WTC11 (cell line): ENCODE results near the gene C3orf49.

Experiments used
- CREM ChIP-seq: sonication (generic); formaldehyde crosslinking; IDR thresholded peaks from 2 replicates; pipeline ENCODE4 v1.8.1; 2022; ENCODE audit warnings: mild to moderate bottlenecking, missing genetic modification reagents, moderate library complexity
- CTCF ChIP-seq: fragments of 200-600 bp; IDR thresholded peaks from 2 replicates; pipeline ENCODE4 v1.8.0; 2022; ENCODE audit warnings: antibody characterized with exemption
- E2F1 ChIP-seq: sonication (generic); formaldehyde crosslinking; IDR thresholded peaks from 2 replicates; pipeline ENCODE4 v1.8.0; 2022; ENCODE audit warnings: mild to moderate bottlenecking, missing genetic modification reagents
- ETV6 ChIP-seq: sonication (generic); formaldehyde crosslinking; IDR thresholded peaks from 2 replicates; pipeline ENCODE4 v1.8.1; 2022; ENCODE audit warnings: mild to moderate bottlenecking, missing genetic modification reagents
- FOXP4 ChIP-seq: sonication (generic); formaldehyde crosslinking; IDR thresholded peaks from 2 replicates; pipeline ENCODE4 v1.8.0; 2022; ENCODE audit warnings: mild to moderate bottlenecking, missing genetic modification reagents
- KAT7 ChIP-seq: sonication (generic); formaldehyde crosslinking; IDR thresholded peaks from 2 replicates; pipeline ENCODE4 v1.8.1; 2023; ENCODE audit warnings: missing genetic modification reagents, mild to moderate bottlenecking, borderline replicate concordance
- MAX ChIP-seq: sonication (generic); formaldehyde crosslinking; IDR thresholded peaks from 2 replicates; pipeline ENCODE4 v1.8.0; 2022; ENCODE audit warnings: mild to moderate bottlenecking, missing genetic modification reagents
- NFYB ChIP-seq: sonication (generic); formaldehyde crosslinking; conservative IDR thresholded peaks from 2 replicates; pipeline ENCODE4 v1.8.0; 2022; ENCODE audit warnings: low read depth, missing genetic modification reagents
- TP53 ChIP-seq: sonication (generic); formaldehyde crosslinking; IDR thresholded peaks from 2 replicates; pipeline ENCODE4 v1.8.1; 2023; ENCODE audit warnings: mild to moderate bottlenecking, missing genetic modification reagents
- ZSCAN18 ChIP-seq: fragments of 250-450 bp; sonication (Bioruptor Pico); IDR thresholded peaks from 2 replicates; pipeline ENCODE4 v2.1.2; 2022; ENCODE audit warnings: mild to moderate bottlenecking, moderate library complexity

GRCh38 chr3:63876260-63876659 lies 57.2 kb downstream of the C3orf49 start:
- TF ChIP-seq MAX (CRISPR knock-in tag) (no peak), NFYB (no peak), CTCF (no peak), ETV6 (CRISPR knock-in tag) (no peak), CREM (CRISPR knock-in tag) (no peak), E2F1 (no peak), FOXP4 (CRISPR knock-in tag) (no peak), ZSCAN18 (CRISPR knock-in tag) (no peak), KAT7 (CRISPR knock-in tag) (no peak), TP53 (CRISPR knock-in tag) (no peak)
